Thyroid gland (tissue), 4 donors: Measurements from ENCODE around the gene SLCO3A1.

ENCODE experiments used
- CTCF ChIP-seq, 6 experiments: fragments of 200-600 bp in 3 of 6; fragments of 450-650 bp in 3 of 6; sonication (generic) in 3 of 6; IDR thresholded peaks; one replicate each; pipeline ENCODE4 v1.5.1; 2016 to 2019; ENCODE audit warnings: antibody characterized with exemption in 6 of 6, mild to moderate bottlenecking in 2 of 6, inconsistent platforms in 1 of 6, moderate library complexity in 1 of 6
- POLR2A ChIP-seq, 2 donors: fragments of 450-650 bp; IDR thresholded peaks; one replicate each; pipeline ENCODE4 v1.6.1; 2017; ENCODE audit warnings: antibody characterized with exemption in 2 of 2, mild to moderate bottlenecking in 2 of 2, moderate library complexity in 1 of 2

GRCh38 chr15:92019706-92020105 is 166.2 kb downstream of the SLCO3A1 start:
- TF ChIP-seq CTCF (IDR thresholded peaks at IDR 0.05) (no peak), POLR2A (IDR thresholded peaks at IDR 0.05) (no peak)
